ENCODE measurements around the gene ZNF148.

The ZNF148 gene

GRCh38 chr3:125322917-125323316 lies 52.2 kb downstream of the ZNF148 start:
- ChIA-PET CTCF (interaction anchor here (0.7 kb wide), 1 partner anchor 649 kb away, joined by 3 read pairs; no protein-coding TSS in a partner anchor), POLR2A (no interaction called here)
- Histone ChIP-seq H3K4me1 (ENCODE audit: control insufficient read depth, insufficient read depth, low read length) (no peaks in the 10 kb centered on the region; the same call in none of the 2 replicates), H3K36me3 (ENCODE audit: control insufficient read depth in 2 of 2, insufficient read depth in 1 of 2, low read length in 2 of 2) (peaks cover 0 to 9% of the 10 kb centered on the region in 2 experiments; a peak in 2 of 3 replicates), H3K4me3 (ENCODE audit: low read depth, low read length) (no peak overlapping the region), H3K27ac (ENCODE audit: extremely low read depth, low read depth, low read length) (no peak overlapping the region), H3K9me3 (ENCODE audit: control insufficient read depth, insufficient read depth, low read depth, low read length) (no peaks in the 10 kb centered on the region)
- TF ChIP-seq ATF2 (tag by site-specific recombination; IDR thresholded peaks at IDR 0.05; ENCODE audit: low read depth) (peak; percentile 72), PRDM1 (tag by site-specific recombination; IDR thresholded peaks at IDR 0.05) (peak; percentile 46; the same call in 1 of the 2 replicates), PRDM6 (tag by site-specific recombination; IDR thresholded peaks at IDR 0.05) (0 out of 2 replicates have a peak, but pooled peaks have one; percentile 26), SETDB1 (IDR thresholded peaks at IDR 0.05; ENCODE audit: insufficient read length, low read length) (no peak)

- no peak overlapping the region for H3K4me3 ChIP-seq (ENCODE audit: low read depth, low read length)
- ChIA-PET POLR2A (no interaction called here), CTCF (no interaction called here)
- H3K9me3 ChIP-seq (ENCODE audit: control insufficient read depth, insufficient read depth, low read depth, low read length) = no peaks in the 10 kb centered on the region
- H3K4me1 ChIP-seq (ENCODE audit: control insufficient read depth, insufficient read depth, low read length) = no peaks in the 10 kb centered on the region; the same call in none of the 2 replicates
- H3K27ac ChIP-seq (ENCODE audit: extremely low read depth, low read depth, low read length) = no peak overlapping the region
- H3K36me3 ChIP-seq (ENCODE audit: control insufficient read depth in 2 of 2, insufficient read depth in 1 of 2, low read length in 2 of 2) = peaks cover 0 to 9% of the 10 kb centered on the region in 2 experiments; a peak in 2 of 3 replicates
- TF ChIP-seq ZNF670 (tag by site-specific recombination; IDR thresholded peaks at IDR 0.05; ENCODE audit: low read depth) (no peak), MEIS1 (CRISPR knock-in tag; IDR thresholded peaks at IDR 0.05; ENCODE audit: borderline replicate concordance) (no peak), KLF16 (tag by site-specific recombination; IDR thresholded peaks at IDR 0.05) (no peak), ZBTB17 (tag by site-specific recombination; IDR thresholded peaks at IDR 0.05) (0 out of 2 replicates have a peak, but pooled peaks have one; percentile 13), ZNF24 (tag by site-specific recombination; IDR thresholded peaks at IDR 0.05) (no peak), ZNF391 (tag by site-specific recombination; IDR thresholded peaks at IDR 0.05; ENCODE audit: borderline replicate concordance, low read depth) (no peak), ZNF530 (tag by site-specific recombination; IDR thresholded peaks at IDR 0.05; ENCODE audit: low read depth) (no peak), ZNF350 (tag by site-specific recombination; IDR thresholded peaks at IDR 0.05) (no peak), ZXDB (tag by site-specific recombination; IDR thresholded peaks at IDR 0.05) (peak; percentile 39; the same call in 1 of the 2 replicates), KLF9 (tag by site-specific recombination; IDR thresholded peaks at IDR 0.05; ENCODE audit: low read depth) (no peak), EGR2 (tag by site-specific recombination; IDR thresholded peaks at IDR 0.05; ENCODE audit: low read depth) (no peak), ZNF362 (tag by site-specific recombination; IDR thresholded peaks at IDR 0.05) (0 out of 2 replicates have a peak, but pooled peaks have one; percentile 58), ZNF658 (tag by site-specific recombination; IDR thresholded peaks at IDR 0.05) (no peak), ZNF645 (tag by site-specific recombination; IDR thresholded peaks at IDR 0.05) (no peak), OVOL3 (tag by site-specific recombination; IDR thresholded peaks at IDR 0.05) (no peak), ZNF184 (tag by site-specific recombination; IDR thresholded peaks at IDR 0.05) (no peak), ZNF76 (tag by site-specific recombination; IDR thresholded peaks at IDR 0.05; ENCODE audit: borderline replicate concordance, low read depth) (no peak), ZFP37 (tag by site-specific recombination; IDR thresholded peaks at IDR 0.05) (no peak), ZNF132 (tag by site-specific recombination; IDR thresholded peaks at IDR 0.05; ENCODE audit: borderline replicate concordance) (no peak), ZNF416 (tag by site-specific recombination; IDR thresholded peaks at IDR 0.05) (no peak), KLF8 (tag by site-specific recombination; IDR thresholded peaks at IDR 0.05) (no peak), ZNF776 (tag by site-specific recombination; IDR thresholded peaks at IDR 0.05; ENCODE audit: borderline replicate concordance) (no peak), ZNF155 (tag by site-specific recombination; IDR thresholded peaks at IDR 0.05) (no peak), ZNF610 (tag by site-specific recombination; IDR thresholded peaks at IDR 0.05; ENCODE audit: borderline replicate concordance) (no peak), ZNF585B (tag by site-specific recombination; IDR thresholded peaks at IDR 0.05) (no peak), ZNF555 (tag by site-specific recombination; conservative IDR thresholded peaks at IDR 0.05) (no peak), KLF10 (tag by site-specific recombination; IDR thresholded peaks at IDR 0.05) (no peak), ZNF600 (tag by site-specific recombination; IDR thresholded peaks at IDR 0.05) (no peak), SP3 (tag by site-specific recombination; IDR thresholded peaks at IDR 0.05) (no peak)
Observed at GRCh38 chr3:125322166-125322565, 53.0 kb downstream of the ZNF148 start.

Data from HEK293 (cell line).